Subcutaneous abdominal adipose tissue (tissue), 5 donors: Measurements from ENCODE around the gene TTC17.
"Not testable (repeated sequence)": the region's sequence is repeated elsewhere in the genome, so short reads cannot be mapped to it uniquely, and the experiment has no call there.

Experiments
- H3K27ac ChIP-seq: one replicate; pipeline ENCODE4 v1.7.0; 2013; ENCODE audit warnings: low read depth, mild to moderate bottlenecking, inconsistent platforms, low read length, moderate library complexity
- H3K27me3 ChIP-seq, 5 donors: one replicate each; pipeline ENCODE4 v1.7.0; 2013; ENCODE audit warnings: low read length in 5 of 5, inconsistent platforms in 1 of 5; ENCODE audit not compliant: control insufficient read depth in 5 of 5, insufficient read depth in 4 of 5
- H3K36me3 ChIP-seq, 5 donors: one replicate each; pipeline ENCODE4 v1.7.0; 2013; ENCODE audit warnings: low read length in 5 of 5; ENCODE audit not compliant: control insufficient read depth in 5 of 5, insufficient read depth in 5 of 5
- H3K4me1 ChIP-seq, 5 donors: one replicate each; pipeline ENCODE4 v1.7.0; 2013; ENCODE audit warnings: low read length in 5 of 5, mild to moderate bottlenecking in 3 of 5, moderate library complexity in 1 of 5; ENCODE audit not compliant: control insufficient read depth in 5 of 5, insufficient read depth in 5 of 5
- H3K4me3 ChIP-seq, 5 donors: one replicate each; pipeline ENCODE4 v1.7.0; 2013; ENCODE audit warnings: low read length in 5 of 5, low read depth in 1 of 5
- H3K9ac ChIP-seq, 5 donors: one replicate each; pipeline ENCODE4 v1.7.0; 2013; ENCODE audit warnings: low read length in 5 of 5, mild to moderate bottlenecking in 4 of 5, moderate library complexity in 3 of 5
- H3K9me3 ChIP-seq, 5 donors: one replicate each; pipeline ENCODE4 v1.7.0; 2013; ENCODE audit warnings: low read length in 5 of 5; ENCODE audit not compliant: control insufficient read depth in 5 of 5
- donor health status: healthy.
- donor health status: healthy.
- donor health status: healthy.
- donor health status: healthy.
- donor health status: healthy.

TTC17 gene

GRCh38 chr11:43440486-43440885 is 81.8 kb downstream of the TTC17 start:
- H3K27ac ChIP-seq: no peak overlapping the region
- no peak overlapping the region for H3K9ac ChIP-seq
- H3K36me3 ChIP-seq: peaks cover 71 to 89% (median 74%) of the 10 kb centered on the region in 5 donors
- no peaks in the 10 kb centered on the region for H3K4me1 ChIP-seq
- H3K4me3 ChIP-seq: no peak overlapping the region
- no peaks in the 10 kb centered on the region for H3K9me3 ChIP-seq
- no peaks in the 10 kb centered on the region for H3K27me3 ChIP-seq

GRCh38 chr11:43443811-43444210 is 85.1 kb downstream of the TTC17 start:
- peaks cover 71 to 89% (median 77%) of the 10 kb centered on the region in 5 donors for H3K36me3 ChIP-seq
- no peak overlapping the region for H3K9ac ChIP-seq
- H3K4me1 ChIP-seq: no peaks in the 10 kb centered on the region
- H3K9me3 ChIP-seq: no peaks in the 10 kb centered on the region
- no peak overlapping the region for H3K4me3 ChIP-seq
- no peaks in the 10 kb centered on the region for H3K27me3 ChIP-seq
- H3K27ac ChIP-seq: no peak overlapping the region

GRCh38 chr11:43447151-43447550 is 88.4 kb downstream of the TTC17 start:
- no peaks in the 10 kb centered on the region for H3K9me3 ChIP-seq
- no peak overlapping the region for H3K27ac ChIP-seq
- H3K27me3 ChIP-seq: no peaks in the 10 kb centered on the region
- no peak overlapping the region for H3K9ac ChIP-seq
- H3K4me1 ChIP-seq: no peaks in the 10 kb centered on the region
- peaks cover 83 to 91% (median 87%) of the 10 kb centered on the region in 5 donors for H3K36me3 ChIP-seq
- H3K4me3 ChIP-seq: no peak overlapping the region

GRCh38 chr11:43458486-43458885 is 99.8 kb downstream of the TTC17 start:
- no peaks in the 10 kb centered on the region for H3K27me3 ChIP-seq
- H3K4me3 ChIP-seq: no peak overlapping the region
- no peak overlapping the region for H3K9ac ChIP-seq
- H3K4me1 ChIP-seq: no peaks in the 10 kb centered on the region
- peaks cover 51 to 77% (median 65%) of the 10 kb centered on the region in 5 donors for H3K36me3 ChIP-seq
- H3K27ac ChIP-seq: no peak overlapping the region
- H3K9me3 ChIP-seq: peaks cover 0 to 5% (median 2%) of the 10 kb centered on the region in 5 donors

GRCh38 chr11:43459246-43459645 is 100.5 kb downstream of the TTC17 start:
- no peak overlapping the region for H3K9ac ChIP-seq
- peaks cover 44 to 74% (median 60%) of the 10 kb centered on the region in 5 donors for H3K36me3 ChIP-seq
- H3K27me3 ChIP-seq: no peaks in the 10 kb centered on the region
- peaks cover 0 to 5% (median 2%) of the 10 kb centered on the region in 5 donors for H3K9me3 ChIP-seq
- no peak overlapping the region for H3K4me3 ChIP-seq
- H3K4me1 ChIP-seq: no peaks in the 10 kb centered on the region
- H3K27ac ChIP-seq: no peak overlapping the region

GRCh38 chr11:43462359-43462758 is 103.6 kb downstream of the TTC17 start:
- no peak overlapping the region for H3K4me3 ChIP-seq
- peaks cover 53 to 74% (median 61%) of the 10 kb centered on the region in 5 donors for H3K36me3 ChIP-seq
- no peak overlapping the region for H3K27ac ChIP-seq
- H3K9me3 ChIP-seq: peaks cover 0 to 7% (median 3%) of the 10 kb centered on the region in 5 donors
- H3K9ac ChIP-seq: no peak overlapping the region
- H3K4me1 ChIP-seq: no peaks in the 10 kb centered on the region
- H3K27me3 ChIP-seq: no peaks in the 10 kb centered on the region

GRCh38 chr11:43467958-43468357 is 109.2 kb downstream of the TTC17 start:
- Histone ChIP-seq H3K27ac (no peak overlapping the region), H3K4me1 (no peaks in the 10 kb centered on the region), H3K9me3 (peaks cover 0 to 11% (median 5%) of the 10 kb centered on the region in 5 donors), H3K9ac (no peak overlapping the region), H3K4me3 (no peak overlapping the region), H3K36me3 (peaks cover 20 to 34% (median 27%) of the 10 kb centered on the region in 5 donors), H3K27me3 (no peaks in the 10 kb centered on the region)

- H3K27ac ChIP-seq, H3K4me1 ChIP-seq, H3K27me3 ChIP-seq, H3K9ac ChIP-seq, H3K36me3 ChIP-seq, H3K4me3 ChIP-seq: not testable (repeated sequence)
- peaks cover 0 to 14% (median 12%) of the 10 kb centered on the region in 5 donors for H3K9me3 ChIP-seq
Measured at GRCh38 chr11:43477491-43477890, 118.8 kb downstream of the TTC17 start.

- Histone ChIP-seq H3K4me1 (peaks cover 0 to under 1% (median 0%) of the 10 kb centered on the region in 5 donors), H3K36me3 (peaks cover 8 to 22% (median 16%) of the 10 kb centered on the region in 5 donors), H3K27ac (no peak overlapping the region), H3K9ac (no peak overlapping the region), H3K4me3 (no peak overlapping the region), H3K27me3 (no peaks in the 10 kb centered on the region), H3K9me3 (peaks cover 0 to 4% (median 0%) of the 10 kb centered on the region in 5 donors)
Measured at GRCh38 chr11:43486141-43486540, 127.4 kb downstream of the TTC17 start.

GRCh38 chr11:43489869-43490465 is 131.2 kb downstream of the TTC17 start:
- Histone ChIP-seq H3K4me3 (no peak overlapping the region), H3K27me3 (no peaks in the 10 kb centered on the region), H3K36me3 (peaks cover 39 to 54% (median 47%) of the 10 kb centered on the region in 5 donors), H3K9me3 (no peaks in the 10 kb centered on the region), H3K27ac (no peak overlapping the region), H3K4me1 (peaks cover 0 to 6% (median 0%) of the 10 kb centered on the region in 5 donors), H3K9ac (no peak overlapping the region)
